Hematopoietic multipotent progenitor cell treated with erythropoietin and hydrocortisone succinate and interleukin-3 and kit ligand, for 15 days (in vitro differentiated cells): ENCODE data around the gene CNN2.
"Not testable (repeated sequence)": the region's sequence is repeated elsewhere in the genome, so short reads cannot be mapped to it uniquely, and the experiment has no call there.

Source experiments
- DNase-seq: peaks from one replicate; pipeline ENCODE4 v3.0.0-alpha.2; 2015; ENCODE audit warnings: low spot score

The CNN2 gene

DNA sequence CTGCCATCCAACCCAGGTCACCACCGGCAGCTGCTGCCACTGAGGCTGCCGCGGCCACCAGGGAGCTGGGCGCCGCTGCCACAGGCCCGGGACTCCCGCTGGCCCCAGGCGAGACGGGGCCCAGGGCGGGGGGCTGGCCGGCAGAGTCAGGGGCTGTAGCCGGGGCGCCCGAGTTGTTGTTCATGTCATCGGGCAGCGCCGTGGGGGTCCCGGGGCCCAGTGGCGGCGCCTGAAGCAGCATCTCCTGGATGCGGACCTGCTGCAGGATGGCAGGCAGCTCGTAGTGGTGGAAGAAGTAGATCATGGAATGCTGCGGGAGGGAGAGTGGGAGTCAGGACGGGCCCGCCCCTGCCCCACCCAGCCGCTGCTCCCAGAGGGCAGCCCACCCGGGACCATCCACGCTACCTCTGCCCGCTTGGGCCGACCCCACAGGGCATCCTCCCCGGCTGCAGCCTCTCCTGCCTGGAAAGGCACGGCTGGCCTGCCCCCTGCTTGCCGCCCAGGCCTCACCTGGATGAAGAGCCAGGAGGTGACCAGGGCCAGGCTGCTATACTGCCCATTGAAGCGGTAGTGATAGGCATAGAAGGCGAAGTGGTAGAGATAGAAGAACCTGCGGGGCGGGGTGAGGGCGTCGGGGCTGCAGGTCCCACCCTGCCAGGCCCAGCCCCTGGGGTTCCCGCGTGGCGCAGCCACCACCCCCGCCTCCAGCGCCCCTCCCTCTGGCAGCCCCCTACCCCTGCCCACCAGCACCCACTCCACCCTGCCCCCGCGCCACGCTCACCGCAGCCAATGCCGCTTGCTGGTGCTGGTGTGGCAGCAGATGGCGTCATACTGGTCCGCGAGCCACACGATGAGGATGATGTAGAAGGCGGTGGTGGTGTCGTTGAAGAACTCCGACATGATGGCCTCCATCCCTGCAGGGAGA lies 15.6 kb upstream of the CNN2 start:
- DNase-seq, result no peak

DNA sequence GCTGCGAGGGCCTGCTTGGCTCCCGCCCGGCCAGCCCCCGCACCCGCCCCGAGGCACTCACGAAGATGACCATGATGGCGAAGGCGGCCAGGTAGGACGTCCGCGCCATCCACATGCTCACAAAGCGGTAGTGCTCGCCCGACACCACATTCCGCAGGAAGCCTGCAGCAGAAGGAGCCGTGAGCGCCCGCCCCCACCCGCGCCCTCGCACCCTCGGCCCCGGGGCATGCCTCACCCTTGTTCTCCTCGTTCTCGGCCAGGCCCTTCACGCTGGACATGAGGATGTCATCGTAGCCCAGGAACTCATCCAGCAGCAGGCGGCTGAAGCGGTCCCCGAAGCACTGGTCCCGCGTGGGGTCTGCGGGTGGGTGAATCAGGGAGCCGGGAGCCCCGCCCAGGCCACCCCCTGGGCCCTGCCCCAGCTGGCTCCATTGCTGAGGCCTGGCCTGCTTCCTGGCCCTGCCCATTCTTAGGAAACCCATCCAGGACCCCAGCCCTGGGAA lies 14.5 kb upstream of the CNN2 start:
- no peak for DNase-seq

- DNase-seq, result no peak
These were observed 14.1 kb upstream of the CNN2 start for GRCh38 chr19:1012334-1012733.

DNA sequence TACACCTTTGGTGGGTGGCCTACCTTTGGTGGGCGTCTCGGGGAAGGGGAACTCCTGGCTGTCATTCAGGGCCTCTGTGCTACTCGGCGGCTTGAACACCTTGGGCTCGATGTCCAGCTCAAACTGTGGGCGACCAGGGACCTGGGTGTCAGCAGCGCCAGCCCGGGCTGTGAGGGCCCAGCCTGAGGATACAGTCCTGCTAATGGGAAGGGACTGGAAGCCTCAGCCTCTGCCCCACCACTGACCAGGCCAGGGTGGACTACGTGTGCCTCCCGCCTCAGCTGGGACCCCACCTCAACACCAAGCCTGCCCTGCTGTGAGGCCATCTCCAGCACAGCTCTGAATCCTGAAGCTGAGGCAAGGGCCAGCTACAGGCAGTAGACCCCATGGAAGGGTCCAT lies 13.2 kb upstream of the CNN2 start:
- DNase-seq, result no peak

DNA sequence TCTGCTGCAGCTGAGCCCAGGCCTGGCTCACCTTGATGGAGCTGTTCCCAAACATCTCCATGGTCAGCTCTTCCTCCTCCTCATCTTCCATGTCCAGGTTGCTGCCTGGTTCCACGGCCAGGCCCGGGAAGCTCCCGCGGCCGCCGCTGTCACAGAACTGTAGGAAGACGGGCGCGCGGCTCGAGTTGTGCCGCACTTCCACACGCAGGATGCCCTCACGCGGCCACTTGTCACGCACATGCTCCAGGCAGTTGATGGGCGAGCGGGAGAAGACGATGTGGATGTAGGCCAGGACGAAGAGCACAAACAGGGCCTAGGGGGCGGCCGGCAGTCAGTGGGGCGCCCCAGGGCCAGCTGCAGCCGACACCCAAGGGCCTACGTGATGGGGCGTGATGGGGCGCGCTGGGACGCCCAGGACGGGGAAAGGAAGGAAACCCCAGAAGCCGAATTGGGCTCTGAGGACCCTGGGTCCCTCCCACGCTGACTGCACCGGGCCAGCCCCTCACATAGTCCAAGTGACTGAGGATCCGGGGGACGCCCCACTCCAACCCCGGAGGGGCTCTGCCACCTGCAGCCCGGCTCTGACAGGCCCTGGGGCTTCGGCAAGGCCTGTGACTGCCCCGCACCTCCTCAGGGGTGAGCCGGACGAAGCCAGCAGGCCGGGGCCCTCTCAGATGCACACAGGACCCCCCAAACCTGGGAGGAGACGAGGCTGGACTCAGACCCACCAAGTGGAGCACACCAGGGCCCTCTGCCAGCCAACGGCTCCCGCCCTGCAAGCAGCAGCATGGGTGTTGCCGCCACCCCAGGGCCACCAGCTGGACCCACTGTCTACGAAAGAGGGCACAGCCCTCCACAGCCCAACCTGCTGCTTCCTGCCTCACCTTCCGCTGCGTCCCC lies 12.0 kb upstream of the CNN2 start:
- DNase-seq, result no peak

- no peak for DNase-seq
These were observed 11.2 kb upstream of the CNN2 start for GRCh38 chr19:1015061-1015781.

GRCh38 chr19:1015782-1016646 lies 10.4 kb upstream of the CNN2 start:
- no peak for DNase-seq

GRCh38 chr19:1016647-1017114 lies 9.7 kb upstream of the CNN2 start:
- no peak for DNase-seq

DNA sequence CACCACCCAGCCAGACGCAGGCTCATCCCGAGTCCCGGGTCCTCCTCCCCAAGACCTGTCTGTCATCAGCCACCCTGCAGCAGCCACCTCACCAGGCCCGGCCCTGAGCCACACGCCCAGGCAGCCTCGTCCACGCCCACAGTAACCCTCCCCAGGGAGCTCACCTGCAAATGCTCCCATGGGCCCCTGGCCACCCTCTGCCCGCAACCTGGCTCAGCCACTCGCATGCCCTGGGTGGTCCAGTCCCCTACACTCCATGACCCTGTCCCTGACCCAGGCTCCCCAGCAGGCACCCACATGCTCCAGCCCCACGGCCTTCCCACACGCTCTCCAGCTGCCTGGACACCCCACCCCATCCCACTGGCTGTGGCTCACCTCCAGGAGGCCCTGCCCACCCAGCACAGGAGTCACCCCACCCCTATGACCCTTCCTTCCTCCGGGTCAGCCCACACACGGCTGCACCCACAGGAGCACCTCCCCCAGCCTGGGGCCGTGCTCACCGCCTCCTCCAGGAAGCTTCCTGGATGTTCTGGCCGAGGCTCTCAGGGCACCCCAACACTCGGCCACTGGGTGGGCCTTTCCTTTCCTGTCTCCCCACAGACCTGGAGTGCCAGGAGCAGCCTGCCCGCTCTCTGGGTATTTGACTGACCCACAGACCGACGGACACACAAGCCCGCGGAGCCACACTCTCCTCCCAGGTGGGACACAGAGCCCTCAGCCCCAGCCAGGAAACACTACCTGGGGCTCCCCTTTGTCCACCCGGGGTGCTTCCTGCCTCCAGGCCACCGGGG lies 9.1 kb upstream of the CNN2 start:
- no peak for DNase-seq

GRCh38 chr19:1017906-1018305 lies 8.5 kb upstream of the CNN2 start:
- no peak for DNase-seq

DNA sequence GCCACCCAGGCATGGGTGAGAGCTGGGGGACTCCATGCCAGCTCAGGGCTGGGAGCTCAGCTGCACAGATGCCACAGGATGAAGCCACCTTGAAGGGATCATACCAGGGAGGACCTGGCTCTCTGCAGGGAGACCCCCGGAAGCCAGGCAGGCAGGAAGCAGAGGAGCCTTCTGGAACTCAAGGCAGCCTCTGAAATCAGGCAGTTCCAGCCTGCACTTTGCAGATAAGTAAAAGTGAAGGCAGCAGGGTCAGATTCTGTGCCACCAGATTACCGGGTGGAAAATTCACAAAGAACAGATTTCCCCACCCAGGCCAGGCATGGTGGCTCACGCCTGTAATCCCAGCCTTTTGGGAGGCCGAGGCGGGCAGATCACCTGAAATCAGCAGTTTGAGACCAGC lies 8.0 kb upstream of the CNN2 start:
- peak; percentile 44 for DNase-seq

- DNase-seq, result no peak
These were observed 7.3 kb upstream of the CNN2 start for GRCh38 chr19:1018932-1019615.

DNA sequence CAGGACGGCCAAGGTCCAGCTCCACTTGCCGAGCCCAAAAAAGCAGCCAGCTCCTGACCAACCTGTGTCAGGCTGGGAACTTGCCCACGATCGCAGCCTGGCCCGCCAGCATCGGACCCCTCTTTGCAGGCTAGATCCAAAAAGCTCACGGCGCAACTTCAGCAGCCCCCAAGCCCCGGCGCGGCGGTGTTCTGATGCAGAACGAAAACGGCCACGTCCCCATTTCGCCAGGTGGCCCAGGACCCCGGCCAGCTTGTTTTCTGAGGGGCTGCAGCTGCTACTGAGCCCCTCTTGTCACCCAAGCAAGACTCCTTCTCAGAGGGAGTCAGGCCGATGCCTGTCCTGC lies 6.8 kb upstream of the CNN2 start:
- no peak for DNase-seq

DNA sequence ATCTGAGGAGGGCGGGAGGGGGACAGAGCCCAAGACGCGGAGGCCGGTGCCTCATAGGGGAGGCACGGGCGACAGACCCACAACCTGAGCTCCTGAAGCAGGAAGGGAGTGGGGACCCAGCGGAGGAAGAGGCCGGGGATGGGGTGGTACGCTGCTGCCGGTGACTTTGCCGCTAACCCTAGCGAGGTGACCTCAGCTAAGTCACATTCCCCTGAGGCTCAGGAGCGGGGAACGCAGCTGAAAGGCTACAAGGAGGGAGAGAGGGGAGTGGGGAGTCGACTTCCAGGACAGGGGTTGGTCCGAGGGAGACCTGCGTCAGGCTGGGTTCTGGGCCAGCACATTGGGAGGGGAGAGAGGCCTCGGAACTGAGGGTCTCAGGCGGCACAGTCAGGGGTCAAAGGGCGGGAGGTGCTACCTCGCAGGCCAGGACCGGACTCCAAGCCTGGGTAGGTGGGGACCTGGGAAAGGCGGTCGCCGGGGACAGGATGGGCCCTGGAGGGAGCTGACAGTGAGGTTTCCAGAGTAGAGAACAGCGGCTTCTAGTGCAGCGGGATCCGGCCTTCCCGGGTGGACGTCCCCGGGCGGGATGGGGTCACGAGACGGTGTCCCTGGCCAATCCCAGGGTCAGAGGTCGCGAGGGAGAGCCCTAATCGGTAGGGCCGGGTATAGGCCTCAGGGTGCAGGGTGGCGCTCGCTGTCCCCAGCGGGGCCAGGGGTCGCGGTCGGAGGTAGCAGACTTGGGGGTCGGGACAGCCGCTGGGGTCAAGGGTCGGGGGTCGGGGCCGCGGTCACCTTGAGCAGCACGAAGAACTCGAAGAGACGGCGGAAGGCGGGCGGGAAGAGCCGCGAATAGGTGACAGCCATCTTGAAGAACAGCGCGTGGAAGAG lies 6.2 kb upstream of the CNN2 start:
- no peak for DNase-seq

- peak; percentile 98 for DNase-seq
These were observed 5.5 kb upstream of the CNN2 start, which contains the start of gene TMEM259 for GRCh38 chr19:1020868-1021425. TSS of gene TMEM259 (minus strand) at chr19:1021123. CDS start at chr19:1020996, 127 bp downstream.

DNA sequence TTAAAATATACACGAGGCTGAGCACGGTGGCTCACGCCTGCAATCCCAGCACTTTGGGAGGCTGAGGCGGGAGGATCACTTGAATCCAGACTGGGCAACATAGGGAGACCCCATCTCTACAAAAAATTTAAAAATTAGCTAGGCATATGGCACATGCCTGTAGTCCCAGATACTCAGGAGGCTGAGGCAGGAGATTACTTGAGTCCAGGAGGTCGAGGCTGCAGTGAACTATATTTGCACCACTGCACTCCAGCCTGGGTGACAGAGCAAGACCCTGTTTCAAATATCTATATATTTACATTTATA lies 2.6 kb upstream of the CNN2 start:
- not testable (repeated sequence) for DNase-seq

DNA sequence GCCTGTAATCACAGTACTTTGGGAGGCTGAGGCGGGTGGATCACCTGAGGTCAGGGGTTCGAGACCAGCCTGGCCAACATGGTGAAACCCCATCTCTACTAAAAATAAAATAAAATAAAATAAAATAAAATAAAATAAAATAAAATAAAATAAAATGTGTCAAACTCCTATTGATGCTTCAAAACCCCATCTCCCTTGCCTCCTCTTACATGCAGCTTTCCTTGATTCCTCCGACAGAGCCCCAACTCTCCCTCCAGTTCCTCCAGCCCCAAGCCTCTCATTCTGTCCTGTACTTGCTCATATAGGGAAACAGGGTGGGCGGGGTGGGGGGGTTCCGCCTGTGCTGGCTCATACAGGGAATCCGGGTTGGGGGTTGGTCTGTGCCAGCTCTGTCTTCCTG lies 1.3 kb upstream of the CNN2 start:
- not testable (repeated sequence) for DNase-seq
